ENCODE results near the gene IL16.

The IL16 gene

GRCh38 chr15:81174792-81175327, 21.8 kb upstream of the IL16 start:
- no peak for DNase-seq (ENCODE audit: low read depth in 2 of 2)

GRCh38 chr15:81175496-81175895, 21.2 kb upstream of the IL16 start:
- DNase-seq (ENCODE audit: low read depth in 2 of 2): no peak

GRCh38 chr15:81176291-81176893, 20.3 kb upstream of the IL16 start:
- no peak for DNase-seq (ENCODE audit: low read depth in 2 of 2)

- DNase-seq (ENCODE audit: low read depth in 2 of 2): no peak
These were observed 18.3 kb upstream of the IL16 start for GRCh38 chr15:81178365-81178764.

- DNase-seq (ENCODE audit: low read depth in 2 of 2): no peak
These were observed 15.5 kb upstream of the IL16 start for GRCh38 chr15:81181220-81181619.

- DNase-seq (ENCODE audit: low read depth in 2 of 2): no peak
These were observed 14.5 kb upstream of the IL16 start for GRCh38 chr15:81182031-81182755.

GRCh38 chr15:81182756-81183438, 13.8 kb upstream of the IL16 start:
- no peak for DNase-seq (ENCODE audit: low read depth in 2 of 2)

- no peak for DNase-seq (ENCODE audit: low read depth in 2 of 2)
These were observed 13.3 kb upstream of the IL16 start for GRCh38 chr15:81183439-81183775.

GRCh38 chr15:81184188-81184587, 12.5 kb upstream of the IL16 start:
- no peak for DNase-seq (ENCODE audit: low read depth in 2 of 2)

- DNase-seq (ENCODE audit: low read depth in 2 of 2): no peak
These were observed 10.9 kb upstream of the IL16 start for GRCh38 chr15:81185631-81186295.

- DNase-seq (ENCODE audit: low read depth in 2 of 2): no peak
These were observed 8.3 kb upstream of the IL16 start for GRCh38 chr15:81188354-81188753.

GRCh38 chr15:81189583-81190283, 6.9 kb upstream of the IL16 start:
- DNase-seq (ENCODE audit: low read depth in 2 of 2): no peak

GRCh38 chr15:81190922-81191507, 5.7 kb upstream of the IL16 start:
- DNase-seq (ENCODE audit: low read depth in 2 of 2): no peak

GRCh38 chr15:81191701-81192100, 5.0 kb upstream of the IL16 start:
- no peak for DNase-seq (ENCODE audit: low read depth in 2 of 2)

- DNase-seq (ENCODE audit: low read depth in 2 of 2): no peak
These were observed 2.0 kb upstream of the IL16 start for GRCh38 chr15:81194723-81195122.

- no peak for DNase-seq (ENCODE audit: low read depth in 2 of 2)
These were observed 1.3 kb upstream of the IL16 start for GRCh38 chr15:81195339-81195864.

- DNase-seq (ENCODE audit: low read depth in 2 of 2): no peak
These were observed 564 bp downstream of the IL16 start for GRCh38 chr15:81197255-81197630.

GRCh38 chr15:81197688-81198281, 1.1 kb downstream of the IL16 start:
- DNase-seq (ENCODE audit: low read depth in 2 of 2): no peak

GRCh38 chr15:81199031-81199779, 2.5 kb downstream of the IL16 start:
- DNase-seq (ENCODE audit: low read depth in 2 of 2): no peak

- DNase-seq (ENCODE audit: low read depth in 2 of 2): no peak
These were observed 9.3 kb downstream of the IL16 start for GRCh38 chr15:81206018-81206417.

All from stimulated activated CD8-positive, alpha-beta memory T cell treated with anti-CD3 and anti-CD28 coated beads, Interleukin-7, amount 100 ng/mL, for 1 hour (primary cell).